ENCODE measurements around the gene SNX25.
A peak's percentile ranks its signal among the peaks of the same experiment; 100 is the strongest.
"Not testable (repeated sequence)": the region's sequence is repeated elsewhere in the genome, so short reads cannot be mapped to it uniquely, and the experiment has no call there.

Gene SNX25

DNA sequence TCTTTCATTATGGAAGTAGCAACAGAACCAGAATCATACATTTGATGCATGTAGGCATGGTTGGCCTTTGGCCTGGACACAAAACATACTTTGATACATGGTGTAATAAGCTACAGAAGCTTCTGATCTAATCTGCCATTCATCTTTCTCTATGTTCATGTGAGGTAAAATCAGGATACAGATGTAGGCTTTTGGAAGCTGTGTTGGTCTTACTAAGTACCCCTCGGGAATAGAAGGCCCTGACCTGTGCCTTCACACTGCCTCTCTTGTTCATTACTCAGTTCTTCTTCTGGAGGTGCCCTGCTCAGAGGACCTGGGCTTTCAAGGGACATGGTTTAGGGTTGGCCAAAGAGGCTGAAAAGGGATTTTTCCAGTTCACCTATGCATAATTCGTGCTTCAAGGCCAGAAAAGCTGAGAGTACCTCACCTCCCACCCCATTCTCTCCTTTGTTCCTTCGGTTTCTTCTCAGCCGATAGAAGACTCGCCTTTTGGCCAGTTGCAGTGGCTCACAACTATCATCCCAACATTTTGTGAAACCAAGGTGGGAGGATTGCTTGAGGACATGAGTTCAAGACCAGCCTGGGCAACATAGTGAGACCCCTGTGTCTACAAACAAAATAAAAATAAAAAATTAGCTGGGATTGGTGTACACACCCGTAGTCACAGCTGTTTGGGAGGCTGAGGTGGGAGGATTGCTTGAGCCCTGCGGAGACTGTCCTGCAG is 25.9 kb downstream of the SNX25 start:
- no peak for DNase-seq

DNA sequence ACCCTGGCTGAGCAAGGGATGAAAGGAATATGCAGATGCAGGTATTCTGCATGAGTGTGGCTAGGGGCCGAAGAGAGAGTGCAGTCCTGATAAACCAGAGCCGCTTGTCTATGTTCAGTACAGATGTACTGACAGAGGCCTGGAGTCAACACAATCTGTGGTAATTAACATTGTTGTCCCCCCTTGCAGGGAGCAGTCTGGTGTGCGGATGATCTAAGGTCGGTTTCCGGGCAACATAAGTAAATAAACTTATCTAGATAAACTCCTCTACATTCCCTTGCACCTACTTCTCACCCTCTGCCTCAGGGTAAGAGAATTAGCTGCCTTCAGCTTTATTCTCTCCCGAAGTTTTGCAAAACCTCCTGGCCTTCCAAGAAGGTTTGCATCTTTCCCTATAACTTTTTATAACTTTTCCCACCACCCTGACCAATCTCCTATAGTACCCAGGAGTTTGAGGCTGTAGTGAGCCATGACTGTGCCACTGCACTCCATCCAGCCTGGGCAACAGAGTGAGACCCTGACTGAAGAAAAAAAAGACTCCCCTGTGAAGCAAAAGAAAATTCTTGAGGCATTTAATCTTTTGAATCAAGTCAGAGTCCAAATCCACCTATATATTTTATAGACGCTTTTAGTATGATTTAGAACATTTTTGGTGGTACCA is 26.6 kb downstream of the SNX25 start:
- DNase-seq = peak; percentile 46

DNA sequence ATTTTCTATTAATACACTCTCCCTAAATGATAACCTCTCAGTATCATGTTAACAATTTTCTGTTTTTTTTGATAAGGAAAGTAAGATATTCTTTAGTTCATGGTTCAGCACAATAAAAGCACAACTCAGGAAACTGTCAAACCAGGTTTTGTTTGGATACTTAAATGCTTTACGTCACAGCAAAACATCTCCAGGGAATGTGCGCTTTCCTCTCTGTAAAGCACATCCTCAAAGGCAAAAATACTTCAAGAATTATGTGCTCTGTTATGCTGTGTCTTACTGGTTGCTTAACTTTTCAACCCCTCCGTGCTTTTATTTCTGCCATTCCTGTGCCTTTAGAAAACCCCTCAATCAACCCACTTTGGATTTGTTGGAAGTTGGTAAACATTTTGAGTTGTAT is 27.8 kb downstream of the SNX25 start:
- DNase-seq = no peak

DNA sequence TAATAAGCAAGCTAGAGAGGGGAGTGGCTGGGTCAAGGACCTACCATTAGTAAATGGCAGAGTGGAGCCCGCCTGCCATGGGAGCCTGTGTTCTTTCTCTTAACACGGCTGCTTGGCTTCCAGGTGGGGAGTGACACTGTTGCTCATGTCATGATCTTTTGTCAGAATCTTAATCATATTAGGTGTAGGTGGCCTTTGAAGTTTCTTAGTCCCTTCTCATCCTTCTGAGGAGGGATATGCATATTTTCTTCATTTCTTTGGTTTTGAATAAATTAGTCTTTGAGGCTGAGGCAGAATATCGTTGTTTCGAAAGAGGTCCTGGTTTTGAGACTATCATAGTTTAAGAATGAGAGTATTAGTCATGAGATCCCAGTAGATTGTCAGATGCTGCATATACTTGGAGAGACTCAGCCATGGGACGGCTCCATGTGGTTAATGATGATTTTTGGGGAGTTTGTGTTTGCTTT is 28.9 kb downstream of the SNX25 start:
- DNase-seq = peak; percentile 79

DNA sequence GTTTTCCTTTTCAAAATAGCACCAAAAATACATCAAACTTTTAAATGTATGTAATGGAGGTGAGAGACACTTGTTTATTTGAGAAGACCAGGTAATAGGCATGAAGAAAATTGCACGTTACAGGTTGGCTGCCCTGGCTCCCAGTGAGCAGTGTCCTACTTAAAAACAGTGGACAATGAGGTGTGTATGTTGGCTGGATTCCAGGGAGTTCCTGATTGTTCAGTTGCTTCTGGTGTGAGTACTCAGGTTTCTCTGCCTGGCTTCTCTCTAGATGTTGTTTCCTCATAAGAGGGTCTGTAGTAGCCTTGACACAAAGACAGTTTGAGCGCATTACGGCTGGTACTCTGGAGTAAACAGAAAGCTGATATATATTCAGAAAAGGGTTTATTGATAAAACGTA is 29.4 kb downstream of the SNX25 start:
- DNase-seq = no peak

DNA sequence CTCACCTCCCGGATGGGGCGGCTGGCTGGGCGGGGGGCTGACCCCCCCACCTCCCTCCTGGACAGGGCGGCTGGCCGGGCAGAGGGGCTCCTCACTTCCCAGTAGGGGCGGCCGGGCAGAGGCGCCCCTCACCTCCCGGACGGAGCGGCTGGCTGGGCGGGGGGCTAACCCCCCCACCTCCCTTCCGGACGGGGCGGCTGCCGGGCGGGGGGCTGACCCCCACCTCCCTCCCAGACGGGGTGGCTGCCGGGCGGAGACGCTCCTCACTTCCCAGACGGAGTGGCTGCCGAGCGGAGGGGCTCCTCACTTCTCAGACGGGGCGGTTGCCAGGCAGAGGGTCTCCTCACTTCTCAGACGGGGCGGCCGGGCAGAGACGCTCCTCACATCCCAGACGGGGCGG is 31.1 kb downstream of the SNX25 start:
- DNase-seq = not testable (repeated sequence)

DNA sequence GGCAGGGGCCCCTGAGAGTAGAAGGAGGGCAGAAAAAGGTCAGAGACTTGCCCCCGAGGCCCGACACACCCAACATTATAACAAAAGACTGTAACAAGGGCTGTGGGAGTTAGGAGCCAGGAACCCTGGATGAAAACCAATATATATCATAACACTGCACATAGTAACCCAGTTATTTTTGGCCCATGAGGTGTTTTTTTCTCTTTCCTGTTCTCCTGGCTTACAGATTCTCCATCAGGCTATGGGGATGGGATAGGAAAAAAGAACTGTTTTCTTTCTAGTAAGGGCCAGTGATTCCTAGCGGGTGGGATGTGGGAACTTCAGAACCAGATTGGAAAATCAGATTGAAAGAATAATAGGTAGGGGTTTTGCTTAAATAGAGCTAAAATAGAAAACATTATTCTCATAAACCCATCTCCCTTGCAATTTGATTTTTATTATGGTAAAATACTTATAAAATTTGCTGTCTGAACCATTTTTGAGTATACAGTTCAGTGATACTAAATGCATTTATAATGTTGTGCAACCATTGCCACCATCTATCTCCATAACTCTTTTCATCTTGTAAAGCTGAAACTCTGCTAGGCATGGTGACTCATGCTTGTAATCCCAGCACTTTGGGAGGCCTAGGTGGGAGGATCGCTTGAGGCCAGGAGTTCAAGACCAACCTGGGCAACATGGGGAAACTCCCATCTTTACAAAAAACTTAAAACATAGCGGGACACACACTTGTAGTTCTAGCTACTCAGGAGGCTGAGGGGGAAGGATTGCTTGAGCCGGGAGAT is 33.5 kb downstream of the SNX25 start:
- peak; percentile 32 for DNase-seq

DNA sequence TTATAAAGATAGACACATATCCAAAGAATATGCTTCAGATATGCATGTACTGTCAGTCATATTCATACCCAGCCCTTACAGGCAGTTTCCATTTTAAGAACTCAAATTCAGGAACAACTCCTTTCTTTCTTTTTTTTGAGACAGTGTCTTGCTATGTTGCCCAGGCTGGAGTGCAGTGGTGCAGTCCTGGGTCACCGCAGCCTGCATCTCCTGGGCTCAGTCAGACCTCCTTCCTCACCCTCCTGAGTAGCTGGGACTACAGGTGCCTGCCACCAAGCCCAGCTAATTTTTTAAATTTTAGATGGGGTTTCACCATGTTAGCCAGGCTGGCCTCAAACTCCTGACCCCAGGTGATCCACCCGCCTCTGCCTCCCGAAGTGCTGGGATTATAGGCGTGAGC is 34.5 kb downstream of the SNX25 start:
- no peak for DNase-seq

DNA sequence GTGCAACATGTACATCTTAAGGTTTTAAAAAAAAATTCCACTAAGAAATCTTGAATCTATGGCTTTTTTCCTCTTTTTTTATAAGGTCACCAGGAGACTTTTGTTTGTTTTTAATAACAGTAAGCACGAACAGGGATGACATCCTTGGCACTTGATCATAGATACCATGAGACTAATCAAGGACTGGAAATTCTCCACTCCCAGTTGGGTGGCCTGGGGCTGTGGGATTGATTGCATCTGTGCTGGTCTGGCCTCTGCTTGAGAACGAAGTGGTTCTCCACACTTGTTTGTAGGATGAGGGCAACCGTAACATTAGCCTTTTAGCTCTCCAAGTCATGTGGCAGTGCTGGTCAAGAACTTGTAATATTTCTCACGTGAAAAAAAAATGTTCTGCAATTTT is 35.4 kb downstream of the SNX25 start:
- DNase-seq = no peak

DNA sequence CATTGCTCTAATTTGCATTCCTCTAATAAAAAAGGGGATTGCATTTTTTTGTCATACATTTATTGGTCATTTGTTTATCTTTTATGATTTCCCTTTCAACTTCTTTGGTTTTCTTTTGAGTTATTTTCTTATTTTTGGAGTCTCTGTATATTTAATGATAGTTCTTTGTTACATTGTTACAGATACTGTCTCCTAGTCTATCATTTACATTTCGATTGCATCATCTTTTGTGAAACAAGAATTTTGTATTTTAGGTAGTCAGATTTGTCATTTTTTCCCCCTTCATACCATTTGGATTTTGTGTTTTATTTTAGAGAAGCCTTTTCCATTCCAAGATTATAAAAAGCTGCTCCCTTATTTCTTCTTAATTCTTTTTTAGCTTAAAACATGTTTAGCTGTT is 37.1 kb downstream of the SNX25 start:
- DNase-seq = peak; percentile 26

DNA sequence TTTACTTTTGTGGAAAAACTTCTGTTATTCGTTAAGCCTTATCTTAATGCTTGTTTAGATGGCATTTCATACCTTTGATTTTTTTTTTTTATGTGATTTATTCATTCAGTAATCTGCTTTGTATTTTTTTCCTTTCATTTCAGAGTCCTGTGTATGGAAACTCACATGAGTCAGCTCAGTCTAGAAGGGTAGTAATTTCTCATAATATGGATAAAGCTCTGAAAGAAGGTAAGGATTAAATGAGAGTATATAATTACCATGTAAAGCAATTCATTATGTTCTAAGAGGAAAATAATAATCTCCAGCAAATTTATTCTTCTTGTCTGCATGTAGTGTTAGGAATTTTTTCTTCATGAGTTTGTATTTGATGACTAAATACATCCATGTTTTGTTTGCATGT is 37.8 kb downstream of the SNX25 start:
- no peak for DNase-seq

DNA sequence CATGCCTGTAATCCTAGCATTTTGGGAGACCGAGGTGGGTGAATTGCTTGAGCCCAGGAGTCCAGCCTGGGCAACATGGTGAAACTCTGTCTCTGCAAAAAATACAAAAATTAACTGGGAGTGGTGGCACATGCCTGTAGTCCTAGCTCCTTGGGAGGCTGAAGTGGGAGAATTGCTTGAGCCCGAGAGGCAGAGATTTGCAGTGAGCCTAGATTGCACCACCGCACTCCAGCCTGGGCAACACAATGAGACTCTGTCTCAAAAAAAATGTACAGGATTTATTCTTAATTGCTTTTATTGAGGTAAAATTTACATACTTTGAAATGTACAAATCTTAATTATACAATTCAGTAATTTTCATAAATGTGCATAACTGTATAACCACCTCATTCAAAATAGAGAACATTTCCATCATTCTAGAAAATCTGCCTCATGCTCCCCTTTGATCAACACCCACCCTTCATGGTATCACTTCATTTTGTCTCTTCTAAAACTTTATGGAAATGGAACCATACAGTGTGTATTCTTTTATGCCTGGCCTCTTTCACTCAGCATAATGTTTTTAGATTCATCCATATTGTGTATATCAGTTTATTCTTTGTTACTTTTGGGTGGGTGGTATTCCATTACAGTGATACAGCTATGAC is 39.1 kb downstream of the SNX25 start:
- DNase-seq = no peak

DNA sequence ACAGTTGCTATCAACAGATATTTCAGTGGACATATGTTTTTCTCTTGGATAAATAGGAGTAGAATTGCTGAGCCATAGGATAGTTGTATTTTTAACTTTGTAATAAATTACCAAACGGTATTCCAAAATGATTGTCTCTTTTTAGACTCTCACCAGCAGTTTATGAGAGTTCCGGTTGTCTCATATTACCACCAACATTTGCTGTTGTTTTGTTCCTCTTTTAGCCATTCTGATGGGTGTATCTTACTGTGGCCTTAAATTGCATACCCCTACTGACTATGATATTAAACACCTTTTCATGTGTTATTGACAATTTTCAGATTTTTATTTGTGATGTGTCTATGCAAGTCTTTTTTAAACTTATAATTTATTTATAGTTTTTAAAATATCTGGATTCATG is 39.7 kb downstream of the SNX25 start:
- DNase-seq = no peak

DNA sequence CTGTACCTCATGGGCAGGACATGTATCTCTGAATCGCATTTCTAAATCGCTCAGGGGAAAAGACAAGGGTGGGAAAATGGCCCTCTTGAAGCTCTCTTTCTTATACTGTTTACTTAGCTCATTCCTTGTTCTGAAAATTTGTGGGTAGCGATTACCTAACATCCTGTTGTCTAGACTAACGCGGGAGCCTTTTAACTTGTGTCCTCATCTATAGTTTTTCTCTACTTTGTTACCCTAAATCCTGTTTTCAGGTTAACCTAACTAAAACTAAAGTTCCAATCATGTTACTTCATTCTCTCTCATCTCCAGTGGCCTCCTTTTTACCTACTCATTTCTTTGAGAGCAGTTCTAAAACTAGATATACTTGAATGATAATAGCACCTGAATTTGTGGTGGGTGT is 45.0 kb downstream of the SNX25 start:
- DNase-seq = peak; percentile 37

DNA sequence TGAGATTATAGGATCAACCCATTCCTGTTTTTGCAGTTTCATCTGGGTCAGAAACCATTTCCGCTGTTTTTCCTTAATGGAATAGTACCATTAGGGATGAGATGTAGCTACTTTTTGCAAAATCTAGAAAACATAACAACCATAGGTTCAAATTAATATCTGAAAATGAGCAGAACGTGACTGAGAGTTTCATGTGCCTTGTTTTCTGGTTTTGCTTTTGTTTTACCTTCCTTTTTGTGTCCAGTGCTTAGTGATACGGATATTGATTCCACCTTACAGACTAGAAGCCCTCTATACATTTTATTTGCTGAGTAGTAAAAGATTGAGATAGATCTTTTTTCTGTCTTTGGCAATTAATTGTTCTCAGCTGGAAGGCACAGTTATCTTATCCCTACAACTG is 46.5 kb downstream of the SNX25 start:
- DNase-seq = no peak

DNA sequence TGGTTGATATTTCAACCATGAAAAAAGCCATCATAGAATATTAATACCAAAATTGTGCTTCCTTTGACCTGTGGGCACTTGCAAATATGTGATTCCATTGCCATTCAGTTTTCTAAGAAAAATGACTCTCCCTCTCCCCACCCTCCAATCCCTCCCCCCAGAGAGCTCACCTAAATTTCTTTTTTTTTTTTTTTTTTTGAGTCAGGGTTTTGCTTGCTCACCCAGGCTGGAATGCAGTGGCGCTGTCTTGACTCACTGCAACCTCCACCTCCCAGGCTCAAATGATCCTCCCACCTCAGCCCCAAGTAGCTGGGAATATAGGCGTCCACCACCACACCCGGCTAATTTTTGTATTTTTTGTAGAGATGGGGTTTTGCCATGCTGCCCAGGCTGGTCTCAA is 47.0 kb downstream of the SNX25 start:
- peak; percentile 80 for DNase-seq

DNA sequence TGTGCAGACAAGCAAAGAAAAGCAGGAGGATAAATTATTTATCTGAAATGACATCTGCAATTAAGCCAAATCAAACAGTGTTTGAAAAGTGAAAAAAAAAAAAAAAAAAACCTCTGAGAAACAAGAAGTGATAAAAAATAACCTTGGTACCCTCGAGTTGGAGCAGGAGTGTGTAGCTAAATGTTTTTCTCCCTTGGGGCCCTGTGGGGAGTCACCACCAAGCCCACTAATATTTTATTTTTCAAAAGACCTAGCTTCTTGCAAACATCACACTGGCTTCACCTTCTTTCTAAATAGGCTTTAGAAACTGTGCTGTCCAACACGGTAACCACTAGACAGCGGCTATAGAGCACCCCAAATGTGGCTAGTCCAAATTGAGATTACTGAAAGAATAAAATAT is 47.7 kb downstream of the SNX25 start:
- DNase-seq = no peak

DNA sequence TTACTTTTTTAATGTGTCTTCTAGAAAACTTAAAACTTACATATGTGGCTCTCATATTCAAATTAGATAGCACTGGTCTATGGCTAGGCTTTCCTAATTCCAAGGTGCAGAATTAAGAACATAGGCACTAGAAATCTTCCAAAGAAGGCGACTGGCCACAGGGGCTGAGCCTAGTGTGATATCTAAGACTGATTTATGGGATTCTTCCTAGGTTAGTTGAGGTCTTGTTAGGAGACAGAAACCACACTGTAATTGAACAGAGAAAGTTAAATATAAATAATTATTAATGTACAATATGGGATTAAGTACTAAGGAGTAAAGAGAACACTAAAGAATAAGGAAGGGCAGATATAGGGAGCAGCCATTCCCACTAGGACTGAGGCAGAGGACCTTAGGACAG is 48.3 kb downstream of the SNX25 start:
- no peak for DNase-seq

DNA sequence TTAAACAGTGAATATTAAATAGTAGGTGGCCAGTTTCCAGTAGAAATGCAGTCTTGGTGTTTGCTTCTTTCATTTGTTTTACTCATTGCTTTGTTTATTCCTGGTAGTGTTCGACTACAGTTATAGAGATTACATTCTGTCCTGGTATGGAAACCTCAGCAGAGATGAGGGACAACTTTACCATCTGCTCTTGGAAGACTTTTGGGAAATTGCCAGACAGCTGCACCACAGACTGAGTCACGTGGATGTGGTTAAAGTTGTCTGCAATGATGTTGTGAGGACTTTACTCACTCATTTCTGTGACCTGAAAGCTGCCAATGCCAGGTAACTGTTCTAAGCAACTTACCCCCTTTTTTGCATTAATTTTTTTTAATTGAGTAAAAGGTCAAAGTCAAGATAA is 49.3 kb downstream of the SNX25 start:
- peak; percentile 82 for DNase-seq

DNA sequence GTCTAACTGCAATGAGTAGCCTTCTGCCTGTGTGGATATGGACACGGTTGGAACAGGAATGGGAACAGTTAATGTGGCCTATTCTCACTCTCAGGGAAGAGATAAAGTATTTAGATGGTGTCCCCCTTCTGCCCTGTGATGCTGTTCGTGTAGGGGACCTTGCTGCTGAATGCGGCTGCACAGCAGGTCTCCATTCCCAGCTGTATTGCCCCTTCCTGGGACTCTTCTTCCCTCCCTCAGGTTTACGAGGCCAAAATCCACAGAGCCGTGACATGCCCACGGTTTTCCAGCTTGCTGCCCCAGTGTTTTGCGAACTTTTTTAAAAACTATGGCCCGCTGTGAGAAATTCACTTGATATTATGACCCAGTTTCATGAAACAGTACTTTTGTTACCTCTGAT is 50.3 kb downstream of the SNX25 start:
- DNase-seq = no peak

DNA sequence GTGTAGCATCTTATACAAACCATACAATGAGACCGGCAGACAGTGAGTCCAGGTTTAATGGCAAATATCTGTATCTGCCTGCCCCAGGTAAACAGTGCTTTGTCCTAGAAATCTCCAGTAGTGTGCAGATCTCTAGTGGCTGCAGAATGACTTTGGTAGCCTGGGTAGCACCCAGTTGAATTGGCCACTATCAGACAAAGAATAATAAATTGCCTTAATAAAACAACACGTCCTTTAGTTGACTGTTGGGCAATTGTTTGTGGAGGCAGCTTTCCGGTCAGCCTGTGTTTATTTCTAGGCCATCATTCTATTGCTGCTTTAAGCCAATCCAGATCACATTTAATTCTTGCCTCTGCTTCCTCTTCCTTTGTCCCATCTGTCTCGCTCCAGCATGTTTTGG is 52.5 kb downstream of the SNX25 start:
- no peak for DNase-seq

DNA sequence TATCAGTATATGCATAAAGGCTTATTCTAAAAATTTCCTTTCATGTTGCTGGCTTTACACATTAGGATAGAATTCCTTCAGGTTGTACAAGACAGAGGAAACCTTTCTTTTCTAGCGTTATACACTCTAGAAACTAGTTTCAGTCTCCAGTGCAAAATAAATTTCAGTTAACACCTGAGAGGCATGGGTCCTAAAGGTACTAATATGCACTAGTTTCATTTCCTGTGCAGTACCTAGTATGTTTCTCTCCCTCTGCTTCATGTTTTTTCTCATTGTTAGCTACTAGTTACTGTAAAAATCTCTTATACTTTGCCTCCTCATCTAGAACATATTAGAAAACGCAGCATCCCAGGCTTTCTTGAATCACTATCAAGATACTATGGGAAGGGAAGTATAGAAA is 54.0 kb downstream of the SNX25 start:
- no peak for DNase-seq

DNA sequence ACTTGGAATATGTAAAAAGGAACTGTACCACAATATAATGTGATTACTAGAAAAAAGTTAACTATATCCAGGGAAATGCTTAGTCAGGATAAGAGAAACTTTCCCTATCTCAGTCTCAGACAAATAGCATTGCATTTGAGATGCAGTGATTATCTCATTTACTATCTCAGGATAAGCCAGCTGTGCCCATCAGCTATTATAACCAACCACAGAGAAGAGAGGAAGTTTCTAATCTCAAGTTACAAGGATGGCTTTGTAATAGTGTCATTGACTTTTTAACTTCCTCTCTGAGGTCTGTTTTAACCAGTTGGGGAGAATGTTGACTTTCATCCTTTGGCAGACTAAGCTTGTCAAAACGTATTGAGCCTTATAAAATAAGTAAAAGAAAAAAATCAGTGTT is 56.5 kb downstream of the SNX25 start:
- peak; percentile 64 for DNase-seq

DNA sequence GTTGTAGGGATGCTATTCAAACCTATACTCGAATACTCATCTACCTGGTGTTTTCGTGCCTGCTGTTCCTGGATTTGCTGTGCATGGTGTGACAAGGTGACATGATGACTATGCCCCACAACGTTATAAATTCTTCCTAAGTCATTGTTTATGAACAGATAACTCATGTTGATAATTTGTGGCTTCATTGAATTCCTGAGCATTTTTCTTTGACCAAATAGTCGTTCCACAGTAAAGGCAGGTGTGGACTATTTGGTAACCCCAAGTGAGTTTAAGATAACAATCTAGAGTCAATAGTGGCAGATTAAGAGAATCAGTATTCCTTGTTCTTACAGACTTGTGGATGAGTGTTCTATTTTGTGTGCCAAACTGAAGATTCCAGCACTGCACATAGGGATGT is 59.9 kb downstream of the SNX25 start:
- DNase-seq = no peak
